PC-9 (cell line): ENCODE results near the gene ARPC1B. TPM values are rescaled to one million over a fixed set of nuclear protein-coding genes. Genes with fewer than 3 reads are reported as not detected.
"Not testable (repeated sequence)": the region's sequence is repeated elsewhere in the genome, so short reads cannot be mapped to it uniquely, and the experiment has no call there.

Experiments used
- BruUV-seq: library from RNA; stranded (reverse); fragments of 400-500 nt; replicated peaks from 2 replicates; lab custom pipeline; 2021; lab: Mats Ljungman, UMichigan
- CTCF ChIA-PET: fragments of 300-600 bp; sonication (Branson Sonifier 250); formaldehyde crosslinking; loops from one replicate; lab custom pipeline; 2022; ENCODE audit warnings: antibody characterized with exemption; lab: Charles Lee
- POLR2A ChIA-PET: fragments of 300-600 bp; sonication (Branson Sonifier 250); formaldehyde crosslinking; loops from one replicate; lab custom pipeline; 2022; ENCODE audit warnings: antibody characterized with exemption; ENCODE audit not compliant: unreplicated experiment; lab: Charles Lee
- DNase-seq, 2 experiments: peaks; one replicate each; pipeline versions ENCODE4 v3.0.0 to v3.0.0-alpha.2; 2015 to 2022; ENCODE audit warnings: mixed read lengths in 1 of 2
- H2AFZ ChIP-seq: fragments of 200-600 bp; sonication (generic); 2 replicates; pipeline ENCODE4 v1.8.1; 2017; ENCODE audit warnings: antibody characterized with exemption
- H3F3A ChIP-seq: fragments of 200-600 bp; sonication (generic); 2 replicates; pipeline ENCODE4 v1.8.1; 2017; ENCODE audit warnings: antibody characterized with exemption, mild to moderate bottlenecking, low read depth; ENCODE audit not compliant: insufficient read depth
- H3K27ac ChIP-seq: fragments of 200-600 bp; sonication (generic); 2 replicates; pipeline ENCODE4 v1.6.1; 2016; ENCODE audit warnings: mixed run types
- H3K27me3 ChIP-seq: fragments of 200-600 bp; sonication (generic); 2 replicates; pipeline ENCODE4 v1.6.1; 2016; ENCODE audit warnings: low read depth, mixed run types; ENCODE audit not compliant: insufficient read depth
- H3K36me3 ChIP-seq: fragments of 200-600 bp; sonication (generic); 2 replicates; pipeline ENCODE4 v1.6.1; 2016; ENCODE audit warnings: low read depth, mixed run types
- H3K4me1 ChIP-seq: fragments of 200-600 bp; sonication (generic); replicated peaks from 2 replicates; pipeline ENCODE4 v1.6.1; 2016; ENCODE audit warnings: mixed run types; ENCODE audit not compliant: insufficient read depth
- H3K4me2 ChIP-seq: fragments of 200-600 bp; sonication (generic); 2 replicates; pipeline ENCODE4 v1.6.1; 2017; ENCODE audit warnings: mixed run types
- H3K4me3 ChIP-seq: fragments of 200-600 bp; sonication (generic); 2 replicates; pipeline ENCODE4 v1.6.1; 2016; ENCODE audit warnings: mixed run types
- H3K79me2 ChIP-seq: fragments of 200-600 bp; sonication (generic); 2 replicates; pipeline ENCODE4 v1.6.1; 2017; ENCODE audit warnings: low read depth, mixed run types
- H3K9me2 ChIP-seq: fragments of 200-600 bp; sonication (generic); 2 replicates; pipeline ENCODE4 v1.8.1; 2017; ENCODE audit warnings: mild to moderate bottlenecking; ENCODE audit not compliant: insufficient read depth
- H3K9me3 ChIP-seq: fragments of 200-600 bp; sonication (generic); 2 replicates; pipeline ENCODE4 v1.8.1; 2016; ENCODE audit warnings: low read depth; ENCODE audit not compliant: insufficient read depth
- H4K20me1 ChIP-seq: fragments of 200-600 bp; sonication (generic); 2 replicates; pipeline ENCODE4 v1.8.1; 2017; ENCODE audit not compliant: insufficient read depth
- CTCF ChIP-seq: fragments of 200-600 bp; sonication (generic); conservative IDR thresholded peaks from 2 replicates; pipeline ENCODE4 v1.6.1; 2017; ENCODE audit warnings: mixed run types, antibody characterized with exemption, mild to moderate bottlenecking, moderate library complexity
- EZH2 ChIP-seq: fragments of 200-600 bp; sonication (generic); IDR thresholded peaks from 2 replicates; pipeline ENCODE4 v1.8.0; 2017; ENCODE audit warnings: antibody characterized with exemption, low read depth
- intact Hi-C: fragments of 100-400 bp; cut with micrococcal nuclease; formaldehyde crosslinking; loops from one replicate; pipeline ENCODE4 v1.10.0; 2022; ENCODE audit not compliant: unreplicated experiment
- total RNA-seq: library from RNA; stranded (reverse); gene quantifications from 2 replicates; pipeline ENCODE4 v1.2.3, GENCODE V29; 2021

Gene ARPC1B
- total RNA-seq, 1 experiment from 2014 or later, result 276 TPM

- Histone ChIP-seq H3K79me2 (0 out of 2 replicates have a peak, but pooled peaks cover 4% of the 10 kb centered on the region), H3K4me3 (no peak overlapping the region), H4K20me1 (peaks cover 14% of the 10 kb centered on the region), H3K9me3 (no peaks in the 10 kb centered on the region), H2AFZ (no peak overlapping the region), H3K27ac (no peak overlapping the region), H3K4me1 (no peaks in the 10 kb centered on the region), H3K27me3 (no peaks in the 10 kb centered on the region), H3K9me2 (no peaks in the 10 kb centered on the region), H3K36me3 (no peaks in the 10 kb centered on the region; the same call in 1 of the 2 replicates), H3F3A (peaks cover 5% of the 10 kb centered on the region; the same call in 1 of the 2 replicates), H3K4me2 (no peak overlapping the region)
- DNase-seq, result no peak
- intact Hi-C loops, result loop anchor here (1.0 kb wide), 1 partner anchor 21 kb away; no protein-coding TSS in a partner anchor
- POLR2A ChIA-PET, result no interaction called here
- TF ChIP-seq EZH2 (no peak), CTCF (no peak)
- CTCF ChIA-PET, result interaction anchor here (0.6 kb wide), 1 partner anchor 22 kb away, joined by 3 read pairs; no protein-coding TSS in a partner anchor
- BruUV-seq, result no TSS peak
Measured at GRCh38 chr7:99386584-99387238, 12.2 kb downstream of the ARPC1B start.

DNA sequence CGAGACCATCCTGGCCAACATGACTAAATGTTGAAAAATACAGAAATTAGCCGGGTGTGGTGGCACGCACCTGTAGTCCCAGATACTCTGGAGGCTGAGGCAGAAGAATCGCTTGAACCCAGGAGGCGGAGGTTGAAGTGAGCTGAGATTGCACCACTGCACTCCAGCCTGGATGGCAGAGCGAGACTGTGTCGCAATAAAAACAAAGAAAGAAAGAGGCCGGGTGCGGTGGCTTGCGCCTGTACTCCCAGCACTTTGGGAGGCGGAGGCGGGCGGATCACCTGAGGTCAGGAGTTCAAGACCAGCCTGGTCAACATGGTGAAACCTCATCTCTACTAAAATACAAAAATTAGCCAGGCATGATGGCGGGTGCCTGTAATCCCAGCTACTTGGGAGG lies 12.7 kb downstream of the ARPC1B start:
- POLR2A ChIA-PET, CTCF ChIA-PET: not testable (repeated sequence)
- peaks cover 14% of the 10 kb centered on the region for H4K20me1 ChIP-seq

GRCh38 chr7:99387912-99388311 lies 13.4 kb downstream of the ARPC1B start:
- no peak for DNase-seq
- H3K4me3 ChIP-seq, result no peak overlapping the region
- H3K27me3 ChIP-seq, result no peaks in the 10 kb centered on the region
- intact Hi-C loops, result loop anchor here (1.0 kb wide), 1 partner anchor 23 kb away; no protein-coding TSS in a partner anchor
- ChIA-PET POLR2A (interaction anchor here (0.6 kb wide), 1 partner anchor 676 kb away, joined by 7 read pairs; no protein-coding TSS in a partner anchor), CTCF (no interaction called here)
- H3K36me3 ChIP-seq, result no peaks in the 10 kb centered on the region; the same call in 1 of the 2 replicates
- peaks cover 6% of the 10 kb centered on the region; the same call in 1 of the 2 replicates for H3F3A ChIP-seq
- no peak overlapping the region for H3K4me2 ChIP-seq
- H3K9me3 ChIP-seq, result no peaks in the 10 kb centered on the region
- peaks cover 13% of the 10 kb centered on the region for H4K20me1 ChIP-seq
- H2AFZ ChIP-seq, result no peak overlapping the region
- H3K4me1 ChIP-seq, result no peaks in the 10 kb centered on the region
- no peak overlapping the region for H3K27ac ChIP-seq
- TF ChIP-seq EZH2 (no peak), CTCF (no peak)
- H3K9me2 ChIP-seq, result no peaks in the 10 kb centered on the region
- H3K79me2 ChIP-seq, result 0 out of 2 replicates have a peak, but pooled peaks cover 4% of the 10 kb centered on the region
- no TSS peak for BruUV-seq

More for the DNA sequence above, 12.7 kb downstream of the ARPC1B start:
- not testable (repeated sequence) for H3K27me3 ChIP-seq, DNase-seq, H3K9me2 ChIP-seq, H3K36me3 ChIP-seq, H3K79me2 ChIP-seq, H3K4me1 ChIP-seq, H2AFZ ChIP-seq, BruUV-seq, H3K27ac ChIP-seq, H3K4me3 ChIP-seq, H3K9me3 ChIP-seq, H3K4me2 ChIP-seq, H3F3A ChIP-seq
- intact Hi-C loops, result loop anchor here (1.0 kb wide), 1 partner anchor 22 kb away; no protein-coding TSS in a partner anchor
